ENCODE measurements around the gene C19orf67.

The C19orf67 gene

DNA sequence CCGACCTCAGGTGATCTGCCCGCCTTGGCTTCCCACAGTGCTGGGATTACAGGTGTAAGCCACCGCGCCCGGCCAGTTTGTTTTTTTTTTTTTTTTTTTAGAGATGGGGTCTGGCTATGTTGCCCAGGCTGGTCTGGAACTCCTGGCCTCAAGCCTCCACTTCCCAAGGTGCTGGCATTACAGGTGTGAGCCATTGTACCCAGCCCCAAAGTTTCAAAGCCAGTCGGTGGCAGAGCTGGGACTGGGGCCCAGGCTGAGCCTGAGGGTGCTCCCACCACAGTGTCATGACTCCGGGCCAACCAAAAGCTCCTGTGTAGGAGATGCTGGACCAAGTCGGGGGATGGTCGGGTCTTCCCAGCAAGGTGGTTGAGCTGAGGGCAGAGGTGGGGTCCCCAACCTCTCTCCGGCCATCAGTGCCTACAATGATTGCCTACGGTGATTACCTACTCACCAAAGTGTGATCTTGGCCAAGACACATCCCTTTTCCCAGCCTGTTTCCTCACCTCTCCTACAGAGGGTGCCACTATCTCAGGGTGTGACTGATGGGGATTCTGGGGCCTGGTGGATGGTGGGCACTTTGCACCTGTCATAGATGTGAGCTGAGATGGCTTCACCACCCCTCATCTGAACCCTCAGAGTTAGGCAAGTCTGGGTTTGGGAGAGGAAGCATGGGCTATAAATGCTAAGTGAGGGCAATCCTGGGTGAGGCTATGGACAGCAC is 10.8 kb upstream of the C19orf67 start:
- Histone ChIP-seq H3K79me1 (ENCODE audit: low read length) (peaks cover 4% of the 10 kb centered on the region), H3K27ac (ENCODE audit: low read depth, low read length) (no peak overlapping the region), H3K4ac (ENCODE audit: low read depth, low read length) (no peak overlapping the region), H2BK12ac (ENCODE audit: low read length) (no peak overlapping the region), H3K4me3 (ENCODE audit: low read depth, low read length) (no peak overlapping the region), H4K12ac (ENCODE audit: low read depth, low read length) (no peak overlapping the region), H3K18ac (ENCODE audit: low read length) (no peak overlapping the region), H4K91ac (ENCODE audit: low read depth, low read length) (no peak overlapping the region), H2AK5ac (ENCODE audit: low read length) (no peak overlapping the region), H3K79me2 (ENCODE audit: control insufficient read depth, insufficient read depth, low read length, poor library complexity) (peaks cover 1% of the 10 kb centered on the region), H3K4me2 (ENCODE audit: low read length) (no peak overlapping the region), H2BK120ac (ENCODE audit: insufficient read depth, low read length, poor library complexity) (no peak overlapping the region), H3K4me1 (ENCODE audit: control insufficient read depth in 1 of 2, insufficient read depth in 2 of 2, low read length in 2 of 2) (peaks cover 2 to 4% of the 10 kb centered on the region in 2 experiments), H3K27me3 (ENCODE audit: insufficient read depth, low read length) (no peaks in the 10 kb centered on the region), H3K23ac (ENCODE audit: low read length) (no peak overlapping the region), H2AFZ (ENCODE audit: insufficient read depth, low read length, poor library complexity) (no peak overlapping the region), H4K8ac (ENCODE audit: low read depth, low read length) (no peak overlapping the region), H3K14ac (ENCODE audit: low read length) (no peak overlapping the region), H3K9me3 (ENCODE audit: insufficient read depth, low read depth, low read length) (peaks cover 7% of the 10 kb centered on the region), H3K36me3 (ENCODE audit: control insufficient read depth in 1 of 2, insufficient read depth in 2 of 2, low read length in 2 of 2) (peaks cover 24 to 26% of the 10 kb centered on the region in 2 experiments), H3K9ac (ENCODE audit: low read length) (no peak overlapping the region), H2BK5ac (ENCODE audit: low read depth, low read length, poor library complexity) (no peak overlapping the region)
- no peak for DNase-seq
- WGBS (ENCODE audit: extremely low coverage, insufficient coverage, insufficient read length), result no CpG with 5 or more reads among the region's 11 CpGs

DNA sequence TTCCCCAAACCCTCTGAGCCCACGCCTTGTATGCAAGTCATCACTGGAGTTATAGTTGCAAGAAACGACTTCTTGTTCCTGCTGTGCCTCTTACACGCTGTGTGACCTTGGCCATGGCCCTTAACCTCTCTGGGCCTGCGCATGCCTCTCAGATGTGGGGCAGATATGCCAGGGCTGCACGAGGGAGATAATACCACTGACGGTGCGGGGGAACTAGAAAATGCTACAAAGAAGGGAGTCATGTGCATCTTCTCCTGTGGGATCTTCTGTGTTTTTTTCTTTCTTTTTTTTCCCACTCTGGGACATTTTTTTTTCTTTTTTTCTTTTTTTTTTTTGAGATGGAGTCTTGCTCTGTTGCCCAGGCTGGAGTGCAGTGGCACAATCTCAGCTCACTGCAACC is 9.3 kb upstream of the C19orf67 start:
- peaks cover 5% of the 10 kb centered on the region for H3K9me3 ChIP-seq (ENCODE audit: insufficient read depth, low read depth, low read length)
- H3K36me3 ChIP-seq (ENCODE audit: control insufficient read depth in 1 of 2, insufficient read depth in 2 of 2, low read length in 2 of 2), result peaks cover 16 to 18% of the 10 kb centered on the region in 2 experiments
- no peak overlapping the region for H2BK5ac ChIP-seq (ENCODE audit: low read depth, low read length, poor library complexity)
- H3K27me3 ChIP-seq (ENCODE audit: insufficient read depth, low read length), result no peaks in the 10 kb centered on the region
- no peak overlapping the region for H3K4me2 ChIP-seq (ENCODE audit: low read length)
- no peak for DNase-seq
- no peak overlapping the region for H4K12ac ChIP-seq (ENCODE audit: low read depth, low read length)
- H3K4ac ChIP-seq (ENCODE audit: low read depth, low read length), result no peak overlapping the region
- no peak overlapping the region for H2BK120ac ChIP-seq (ENCODE audit: insufficient read depth, low read length, poor library complexity)
- H3K27ac ChIP-seq (ENCODE audit: low read depth, low read length), result no peak overlapping the region
- H3K18ac ChIP-seq (ENCODE audit: low read length), result no peak overlapping the region
- H3K79me1 ChIP-seq (ENCODE audit: low read length), result peaks cover 11% of the 10 kb centered on the region
- H2AFZ ChIP-seq (ENCODE audit: insufficient read depth, low read length, poor library complexity), result no peak overlapping the region
- peaks cover 2 to 4% of the 10 kb centered on the region in 2 experiments for H3K4me1 ChIP-seq (ENCODE audit: control insufficient read depth in 1 of 2, insufficient read depth in 2 of 2, low read length in 2 of 2)
- H3K14ac ChIP-seq (ENCODE audit: low read length), result no peak overlapping the region
- no peak overlapping the region for H3K9ac ChIP-seq (ENCODE audit: low read length)
- no peak overlapping the region for H4K8ac ChIP-seq (ENCODE audit: low read depth, low read length)
- no CpG with 5 or more reads among the region's 7 CpGs for WGBS (ENCODE audit: extremely low coverage, insufficient coverage, insufficient read length)
- no peak overlapping the region for H3K23ac ChIP-seq (ENCODE audit: low read length)
- no peak overlapping the region for H2BK12ac ChIP-seq (ENCODE audit: low read length)
- H3K4me3 ChIP-seq (ENCODE audit: low read depth, low read length), result no peak overlapping the region
- H4K91ac ChIP-seq (ENCODE audit: low read depth, low read length), result no peak overlapping the region
- H3K79me2 ChIP-seq (ENCODE audit: control insufficient read depth, insufficient read depth, low read length, poor library complexity), result peaks cover 5% of the 10 kb centered on the region
- no peak overlapping the region for H2AK5ac ChIP-seq (ENCODE audit: low read length)

DNA sequence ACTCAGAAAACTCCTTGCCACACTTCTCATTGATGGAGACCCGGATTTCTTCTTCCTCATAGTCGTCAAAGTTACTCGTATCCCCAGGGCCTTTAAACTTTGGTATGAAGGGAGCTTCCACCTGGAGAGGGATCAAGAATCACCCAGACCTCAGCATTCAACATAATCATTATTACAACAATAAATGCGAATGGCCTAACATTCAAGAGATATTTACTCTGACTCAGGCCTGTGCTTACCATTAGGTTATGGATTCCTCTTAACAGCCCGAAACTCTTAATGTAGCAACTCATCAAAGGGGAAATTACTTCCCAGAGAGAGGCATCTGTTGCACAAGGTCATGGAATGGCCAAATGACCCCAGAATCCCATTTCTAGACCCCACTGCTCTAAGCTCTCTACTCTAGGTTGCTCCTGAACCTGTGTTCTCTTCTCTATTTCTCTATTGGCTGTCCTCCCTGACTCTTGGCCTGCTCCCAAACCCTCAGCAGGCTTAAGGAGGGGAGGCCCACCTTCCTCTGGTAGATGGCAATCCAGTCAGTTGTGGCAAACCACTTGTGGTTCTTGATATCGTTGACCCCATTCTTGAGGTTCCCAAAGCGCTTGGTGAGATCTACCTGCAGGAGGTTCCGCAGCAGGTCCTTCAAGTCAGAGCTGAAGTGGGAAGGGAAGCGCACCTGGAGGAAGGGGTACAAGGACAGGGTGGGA is 7.7 kb upstream of the C19orf67 start:
- H3K36me3 ChIP-seq (ENCODE audit: control insufficient read depth in 1 of 2, insufficient read depth in 2 of 2, low read length in 2 of 2), result peaks cover 25 to 26% of the 10 kb centered on the region in 2 experiments
- peaks cover 5% of the 10 kb centered on the region for H3K9me3 ChIP-seq (ENCODE audit: insufficient read depth, low read depth, low read length)
- H3K4me2 ChIP-seq (ENCODE audit: low read length), result no peak overlapping the region
- H3K4me3 ChIP-seq (ENCODE audit: low read depth, low read length), result no peak overlapping the region
- no peak overlapping the region for H3K4ac ChIP-seq (ENCODE audit: low read depth, low read length)
- no peak overlapping the region for H3K23ac ChIP-seq (ENCODE audit: low read length)
- no peak overlapping the region for H2BK5ac ChIP-seq (ENCODE audit: low read depth, low read length, poor library complexity)
- DNase-seq, result no peak
- no peak overlapping the region for H3K9ac ChIP-seq (ENCODE audit: low read length)
- no peak overlapping the region for H3K18ac ChIP-seq (ENCODE audit: low read length)
- no peak overlapping the region for H2BK120ac ChIP-seq (ENCODE audit: insufficient read depth, low read length, poor library complexity)
- H4K12ac ChIP-seq (ENCODE audit: low read depth, low read length), result no peak overlapping the region
- no peak overlapping the region for H3K27ac ChIP-seq (ENCODE audit: low read depth, low read length)
- H2AFZ ChIP-seq (ENCODE audit: insufficient read depth, low read length, poor library complexity), result no peak overlapping the region
- no peak overlapping the region for H2BK12ac ChIP-seq (ENCODE audit: low read length)
- H4K91ac ChIP-seq (ENCODE audit: low read depth, low read length), result no peak overlapping the region
- peaks cover 11% of the 10 kb centered on the region for H3K79me1 ChIP-seq (ENCODE audit: low read length)
- H3K4me1 ChIP-seq (ENCODE audit: control insufficient read depth in 1 of 2, insufficient read depth in 2 of 2, low read length in 2 of 2), result peaks cover 6 to 7% of the 10 kb centered on the region in 2 experiments
- no peak overlapping the region for H3K14ac ChIP-seq (ENCODE audit: low read length)
- H2AK5ac ChIP-seq (ENCODE audit: low read length), result no peak overlapping the region
- H3K27me3 ChIP-seq (ENCODE audit: insufficient read depth, low read length), result no peaks in the 10 kb centered on the region
- no CpG with 5 or more reads among the region's 9 CpGs for WGBS (ENCODE audit: extremely low coverage, insufficient coverage, insufficient read length)
- H3K79me2 ChIP-seq (ENCODE audit: control insufficient read depth, insufficient read depth, low read length, poor library complexity), result peaks cover 8% of the 10 kb centered on the region
- no peak overlapping the region for H4K8ac ChIP-seq (ENCODE audit: low read depth, low read length)

DNA sequence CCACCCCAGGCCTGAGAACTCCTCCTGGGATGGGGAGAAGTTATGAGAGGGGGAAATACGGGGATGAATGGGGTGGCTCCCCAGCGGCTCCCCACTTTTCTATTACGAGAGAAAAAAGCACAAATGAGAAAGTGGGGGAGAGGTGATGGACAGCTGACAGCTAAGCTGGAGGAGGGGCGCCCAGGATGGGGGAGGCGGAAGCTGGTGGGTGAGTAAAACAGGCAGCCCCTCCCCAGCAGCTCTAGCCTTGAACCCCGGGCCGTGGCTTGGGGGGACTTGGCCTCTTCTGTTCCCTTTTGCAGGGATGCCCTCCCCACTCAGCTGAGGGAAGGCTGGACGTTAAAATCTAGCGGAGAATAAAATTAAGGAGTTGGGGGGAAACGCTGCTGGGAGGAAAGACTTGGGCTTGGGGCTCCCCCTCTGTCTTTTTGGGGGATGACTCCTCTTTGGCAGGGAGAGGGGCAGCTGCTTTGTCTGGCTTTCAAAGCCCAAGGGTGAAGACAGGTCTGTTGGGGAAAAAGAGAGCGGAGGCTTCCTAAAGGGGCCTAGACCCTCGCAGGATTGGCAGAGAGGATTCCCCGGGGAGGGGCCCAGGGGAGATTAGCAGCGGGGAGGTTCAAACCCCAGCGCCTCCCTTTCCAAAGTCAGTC is 6.4 kb upstream of the C19orf67 start:
- Histone ChIP-seq H3K27me3 (ENCODE audit: insufficient read depth, low read length) (no peaks in the 10 kb centered on the region), H3K27ac (ENCODE audit: low read depth, low read length) (no peak overlapping the region), H3K4ac (ENCODE audit: low read depth, low read length) (peak overlapping the region; percentile 37), H3K9ac (ENCODE audit: low read length) (no peak overlapping the region), H4K91ac (ENCODE audit: low read depth, low read length) (peak overlapping the region; percentile 51), H2BK120ac (ENCODE audit: insufficient read depth, low read length, poor library complexity) (peak overlapping the region; percentile 57), H3K9me3 (ENCODE audit: insufficient read depth, low read depth, low read length) (peaks cover 5% of the 10 kb centered on the region), H3K36me3 (ENCODE audit: control insufficient read depth in 1 of 2, insufficient read depth in 2 of 2, low read length in 2 of 2) (peaks cover 22 to 24% of the 10 kb centered on the region in 2 experiments), H2AFZ (ENCODE audit: insufficient read depth, low read length, poor library complexity) (peak overlapping the region; percentile 30), H3K4me1 (ENCODE audit: control insufficient read depth in 1 of 2, insufficient read depth in 2 of 2, low read length in 2 of 2) (peaks cover 6 to 7% of the 10 kb centered on the region in 2 experiments), H3K14ac (ENCODE audit: low read length) (peak overlapping the region; percentile 36), H2BK5ac (ENCODE audit: low read depth, low read length, poor library complexity) (peak overlapping the region; percentile 27), H3K4me2 (ENCODE audit: low read length) (peak overlapping the region; percentile 82), H3K23ac (ENCODE audit: low read length) (no peak overlapping the region), H4K12ac (ENCODE audit: low read depth, low read length) (no peak overlapping the region), H3K79me1 (ENCODE audit: low read length) (peaks cover 11% of the 10 kb centered on the region), H2AK5ac (ENCODE audit: low read length) (peak overlapping the region; percentile 87), H2BK12ac (ENCODE audit: low read length) (no peak overlapping the region), H3K18ac (ENCODE audit: low read length) (peak overlapping the region; percentile 72), H3K79me2 (ENCODE audit: control insufficient read depth, insufficient read depth, low read length, poor library complexity) (peaks cover 8% of the 10 kb centered on the region), H3K4me3 (ENCODE audit: low read depth, low read length) (peak overlapping the region; percentile 5), H4K8ac (ENCODE audit: low read depth, low read length) (peak overlapping the region; percentile 71)
- WGBS (ENCODE audit: extremely low coverage, insufficient coverage, insufficient read length), result no CpG with 5 or more reads among the region's 15 CpGs
- no peak for DNase-seq

Measured in trophoblast cell (in vitro differentiated cells and primary cell).